Measurements from ENCODE around the gene RNF40. TPM values are rescaled to one million over a fixed set of nuclear protein-coding genes. Genes with fewer than 3 reads are reported as not detected.
A peak's percentile ranks its signal among the peaks of the same experiment; 100 is the strongest.

The RNF40 gene
- total RNA-seq, 1 experiment from 2014 or later, result 90.3 TPM

GRCh38 chr16:30777591-30778297, 15.6 kb downstream of the RNF40 start:
- DNase-seq (ENCODE audit: low read depth, low spot score), result no peak
- CTCF ChIA-PET, result no interaction called here
- intact Hi-C loops (cut with micrococcal nuclease), result no loop called here

GRCh38 chr16:30778549-30779244, 16.6 kb downstream of the RNF40 start:
- intact Hi-C loops (cut with micrococcal nuclease), result no loop called here
- Histone ChIP-seq H3K36me3 (ENCODE audit: control insufficient read depth in 1 of 2, insufficient read depth in 2 of 2, low read length in 2 of 2) (peaks cover 12 to 21% of the 10 kb centered on the region in 2 experiments; a peak in 3 of 4 replicates), H3K4me3 (replicated peaks in 1 of 2; ENCODE audit: low read depth in 1 of 2, low read length in 2 of 2) (no peak overlapping the region), H4K20me1 (ENCODE audit: insufficient read depth) (no peaks in the 10 kb centered on the region), H3K4me1 (ENCODE audit: control insufficient read depth in 1 of 2, insufficient read depth in 2 of 2, low read length in 2 of 2) (peaks cover 0 to 11% of the 10 kb centered on the region in 2 experiments; a peak in 2 of 4 replicates), H3K27me3 (ENCODE audit: insufficient read depth, low read length) (no peaks in the 10 kb centered on the region), H3K27ac (ENCODE audit: low read depth, low read length) (no peak overlapping the region), H3K9me3 (ENCODE audit: control insufficient read depth in 1 of 2, insufficient read depth in 1 of 2, low read depth in 1 of 2, low read length in 2 of 2) (no peaks in the 10 kb centered on the region), H3K4me2 (ENCODE audit: low read length) (no peak overlapping the region), H2AFZ (ENCODE audit: low read depth, low read length, poor library complexity, severe bottlenecking) (no peak overlapping the region), H3K79me2 (ENCODE audit: insufficient read depth, low read length) (no peaks in the 10 kb centered on the region), H3K9me2 (ENCODE audit: insufficient read depth) (no peaks in the 10 kb centered on the region), H3K9ac (ENCODE audit: low read length) (no peak overlapping the region)
- ATAC-seq (no peak), DNase-seq (ENCODE audit: low read depth, low spot score) (no peak)
- RAD21 ChIA-PET (ENCODE audit: low non-redundant PET in 1 of 2, low total read pairs in 2 of 2, uncharacterized antibody in 2 of 2, unreplicated experiment in 2 of 2), result no interaction called here
- CTCF ChIA-PET, result interaction anchor here (0.9 kb wide), 1 partner anchor 31 kb away, joined by 4 read pairs; the partner anchor contains the start of gene PHKG2
- TF ChIP-seq ELF1 (IDR thresholded peaks at IDR 0.05; ENCODE audit: borderline replicate concordance, low read depth) (no peak; the same call in 1 of the 2 replicates), CBX3 (IDR thresholded peaks at IDR 0.05; ENCODE audit: low read depth) (no peak), POLR2AphosphoS5 (IDR thresholded peaks at IDR 0.05; ENCODE audit: low read depth, low read length) (peak; percentile 9; the same call in 1 of the 2 replicates), JUND (IDR thresholded peaks at IDR 0.05) (no peak), EZH2 (IDR thresholded peaks at IDR 0.05) (no peak), YY1 (IDR thresholded peaks at IDR 0.05; ENCODE audit: extremely low read depth, insufficient replicate concordance, low read depth, low read length) (no peak)
- POLR2A ChIA-PET, result no interaction called here
- no TSS peak for BruUV-seq (replicated peaks)

More at GRCh38 chr16:30777591-30778297, 15.6 kb downstream of the RNF40 start:
- POLR2A ChIA-PET, result interaction anchor here (1.1 kb wide), 1 partner anchor 30 kb away, joined by 3 read pairs; no protein-coding TSS in a partner anchor
- no peak for ATAC-seq
- H3K9me2 ChIP-seq (ENCODE audit: insufficient read depth), result no peaks in the 10 kb centered on the region
- H3K27ac ChIP-seq (ENCODE audit: low read depth, low read length), result 0 out of 2 replicates have a peak overlapping the region, but pooled peaks have one; percentile 18
- RAD21 ChIA-PET (ENCODE audit: low non-redundant PET in 1 of 2, low total read pairs in 2 of 2, uncharacterized antibody in 2 of 2, unreplicated experiment in 2 of 2), result no interaction called here
- H3K4me3 ChIP-seq (replicated peaks in 1 of 2; ENCODE audit: low read depth in 1 of 2, low read length in 2 of 2), result no peak overlapping the region
- BruUV-seq (replicated peaks), result no TSS peak
- H3K9me3 ChIP-seq (ENCODE audit: control insufficient read depth in 1 of 2, insufficient read depth in 1 of 2, low read depth in 1 of 2, low read length in 2 of 2), result no peaks in the 10 kb centered on the region
- H3K4me1 ChIP-seq (ENCODE audit: control insufficient read depth in 1 of 2, insufficient read depth in 2 of 2, low read length in 2 of 2), result peaks cover 0 to 11% of the 10 kb centered on the region in 2 experiments; a peak in 2 of 4 replicates
- no peaks in the 10 kb centered on the region for H4K20me1 ChIP-seq (ENCODE audit: insufficient read depth)
- H3K4me2 ChIP-seq (ENCODE audit: low read length), result no peak overlapping the region
- H3K9ac ChIP-seq (ENCODE audit: low read length), result no peak overlapping the region
- H3K79me2 ChIP-seq (ENCODE audit: insufficient read depth, low read length), result no peaks in the 10 kb centered on the region
- 0 out of 2 replicates have a peak, but pooled peaks have one; percentile 6 for TF ChIP-seq POLR2AphosphoS5 (IDR thresholded peaks at IDR 0.05; ENCODE audit: low read depth, low read length)
- TF ChIP-seq EZH2 (IDR thresholded peaks at IDR 0.05), result no peak
- H3K27me3 ChIP-seq (ENCODE audit: insufficient read depth, low read length), result no peaks in the 10 kb centered on the region
- H3K36me3 ChIP-seq (ENCODE audit: control insufficient read depth in 1 of 2, insufficient read depth in 2 of 2, low read length in 2 of 2), result peaks cover 12 to 26% of the 10 kb centered on the region in 2 experiments
- no peak overlapping the region for H2AFZ ChIP-seq (ENCODE audit: low read depth, low read length, poor library complexity, severe bottlenecking)
